HepG2 (cell line): ENCODE measurements around the gene TSPAN17. TPM values are rescaled to one million over a fixed set of nuclear protein-coding genes. Genes with fewer than 3 reads are reported as not detected.

Experiments used
- BCL6 ChIP-seq: IDR thresholded peaks from 2 replicates; pipeline ENCODE4 v1.6.1; 2016; ENCODE audit warnings: missing genetic modification reagents, missing compliant biosample characterization
- GABPB1 ChIP-seq: IDR thresholded peaks from 2 replicates; pipeline ENCODE4 v1.6.1; 2016; ENCODE audit warnings: mild to moderate bottlenecking, missing genetic modification reagents, moderate library complexity, missing compliant biosample characterization
- KLF15 ChIP-seq: sonication (generic); formaldehyde crosslinking; IDR thresholded peaks from 2 replicates; pipeline ENCODE4 v1.8.1; 2023; ENCODE audit warnings: borderline replicate concordance, mild to moderate bottlenecking, inconsistent platforms, missing genetic modification reagents, mixed read lengths
- MEIS2 ChIP-seq: sonication (generic); formaldehyde crosslinking; IDR thresholded peaks from 2 replicates; pipeline ENCODE4 v1.9.0; 2021; ENCODE audit warnings: mild to moderate bottlenecking, missing genetic modification reagents
- MXD3 ChIP-seq: IDR thresholded peaks from 2 replicates; pipeline ENCODE4 v1.6.1; 2016; ENCODE audit warnings: mild to moderate bottlenecking, missing biosample characterization, missing genetic modification reagents
- PATZ1 ChIP-seq: sonication (generic); formaldehyde crosslinking; IDR thresholded peaks from 2 replicates; pipeline ENCODE4 v1.4.0; 2020; ENCODE audit warnings: missing genetic modification reagents
- RXRA ChIP-seq: sonication (generic); formaldehyde crosslinking; IDR thresholded peaks from 2 replicates; pipeline ENCODE4 v1.5.1; 2020; ENCODE audit warnings: missing genetic modification reagents
- SALL1 ChIP-seq: sonication (generic); formaldehyde crosslinking; IDR thresholded peaks from 2 replicates; pipeline ENCODE4 v1.8.0; 2022; ENCODE audit warnings: mild to moderate bottlenecking, missing genetic modification reagents
- TEAD2 ChIP-seq: sonication (generic); formaldehyde crosslinking; IDR thresholded peaks from 2 replicates; pipeline ENCODE4 v1.9.0; 2021; ENCODE audit warnings: missing genetic modification reagents
- TFDP1 ChIP-seq: IDR thresholded peaks from 2 replicates; pipeline ENCODE4 v1.6.1; 2016; ENCODE audit warnings: missing compliant biosample characterization, missing genetic modification reagents, borderline replicate concordance
- UBTF ChIP-seq: sonication (generic); formaldehyde crosslinking; IDR thresholded peaks from 2 replicates; pipeline ENCODE4 v1.4.0; 2020; ENCODE audit warnings: mild to moderate bottlenecking, missing genetic modification reagents
- ZFP41 ChIP-seq: sonication (generic); formaldehyde crosslinking; IDR thresholded peaks from 2 replicates; pipeline ENCODE4 v1.4.0; 2020; ENCODE audit warnings: mild to moderate bottlenecking, missing genetic modification reagents, borderline replicate concordance
- ZNF292 ChIP-seq: sonication (generic); formaldehyde crosslinking; IDR thresholded peaks from 2 replicates; pipeline ENCODE4 v1.8.1; 2022; ENCODE audit warnings: mild to moderate bottlenecking, low read depth, missing genetic modification reagents, borderline replicate concordance
- ZNF451 ChIP-seq: sonication (generic); formaldehyde crosslinking; IDR thresholded peaks from 2 replicates; pipeline ENCODE4 v1.5.0; 2020; ENCODE audit warnings: mild to moderate bottlenecking, missing genetic modification reagents
- ZNF503 ChIP-seq: sonication (generic); formaldehyde crosslinking; IDR thresholded peaks from 2 replicates; pipeline ENCODE4 v1.4.0; 2020; ENCODE audit warnings: missing genetic modification reagents
- ZNF513 ChIP-seq: sonication (generic); formaldehyde crosslinking; conservative IDR thresholded peaks from 2 replicates; pipeline ENCODE4 v1.5.0; 2020; ENCODE audit warnings: missing genetic modification reagents
- ZNF775 ChIP-seq: sonication (generic); formaldehyde crosslinking; IDR thresholded peaks from 2 replicates; pipeline ENCODE4 v1.4.0; 2020; ENCODE audit warnings: missing genetic modification reagents, mild to moderate bottlenecking, moderate library complexity, borderline replicate concordance
- ZNF883 ChIP-seq: sonication (generic); formaldehyde crosslinking; IDR thresholded peaks from 2 replicates; pipeline ENCODE4 v1.5.1; 2020; ENCODE audit warnings: mild to moderate bottlenecking, missing genetic modification reagents; ENCODE audit errors: not compliant biosample characterization
- polyA plus RNA-seq, 8 experiments: library from polyadenylated mRNA; depleted of rRNA in 3 of 8; stranded (reverse) in 7 of 8; unstranded in 1 of 8; fragments of >200 nt; fragmentation: Illumina TruSeq in 4 of 8; extraction: Trizol in 4 of 8; gene quantifications; 2 replicates each; pipeline versions ENCODE4 v1.2.1 to v1.2.3, GENCODE V29; 2011 to 2016; ENCODE audit warnings: low read depth in 4 of 8, missing spikeins in 1 of 8, mixed read lengths in 1 of 8; ENCODE audit not compliant: insufficient read depth in 1 of 8
- total RNA-seq, 5 experiments: library from RNA; depleted of rRNA; stranded (reverse); fragments of >200 nt; fragmentation: Illumina TruSeq; extraction: Trizol; gene quantifications; 2 replicates each; pipeline ENCODE4 v1.2.3, GENCODE V29; 2016; ENCODE audit warnings: low read depth in 1 of 5

Gene TSPAN17
- total and polyA plus RNA-seq, 2 of the 13 experiments (the other 11 are each of a cell fraction or from before 2014, with no cell fraction given), result 11.5 to 15.0 TPM

GRCh38 chr5:176609724-176610434 lies 37.4 kb upstream of the TSPAN17 start, which contains the start of gene GPRIN1 (continued):
- TF ChIP-seq ZNF513 (no peak), SALL1 (CRISPR knock-in tag) (0 out of 2 replicates have a peak, but pooled peaks have one; percentile 16), TFDP1 (CRISPR knock-in tag) (peak; percentile 67; the same call in 1 of the 2 replicates), GABPB1 (peak; percentile 60; the same call in 1 of the 2 replicates), BCL6 (CRISPR knock-in tag) (no peak), ZNF883 (no peak), ZNF292 (no peak), ZNF775 (CRISPR knock-in tag) (no peak), ZNF503 (CRISPR knock-in tag) (no peak), TEAD2 (CRISPR knock-in tag) (no peak), UBTF (peak; percentile 36; the same call in 1 of the 2 replicates), ZNF451 (CRISPR knock-in tag) (no peak), ZFP41 (no peak), MXD3 (CRISPR knock-in tag) (0 out of 2 replicates have a peak, but pooled peaks have one; percentile 27), MEIS2 (CRISPR knock-in tag) (peak; percentile 38; the same call in 1 of the 2 replicates), RXRA (0 out of 2 replicates have a peak, but pooled peaks have one; percentile 37), KLF15 (CRISPR knock-in tag) (no peak), PATZ1 (CRISPR knock-in tag) (peak; percentile 19; the same call in 1 of the 2 replicates)
